HG02970 (cell line): ENCODE measurements around the gene PTPRM.

Experiments used
- ATAC-seq: cut with Tn5 transposase; IDR thresholded peaks from one replicate; pipeline ENCODE4 v1.9.1; 2021; ENCODE audit warnings: mild to moderate bottlenecking, moderate library complexity, moderate number of reproducible peaks; ENCODE audit not compliant: unreplicated experiment, low FRiP score

PTPRM gene

GRCh38 chr18:8065284-8065683 is 498.2 kb downstream of the PTPRM start:
- ATAC-seq: no peak

GRCh38 chr18:8065773-8066172 is 498.7 kb downstream of the PTPRM start:
- ATAC-seq: no peak

- no peak for ATAC-seq
Measured at GRCh38 chr18:8069708-8070107, 502.6 kb downstream of the PTPRM start.

GRCh38 chr18:8073167-8073566 is 506.1 kb downstream of the PTPRM start:
- ATAC-seq: no peak

GRCh38 chr18:8080092-8080491 is 513.0 kb downstream of the PTPRM start:
- no peak for ATAC-seq

- no peak for ATAC-seq
Measured at GRCh38 chr18:8081267-8081666, 514.2 kb downstream of the PTPRM start.

GRCh38 chr18:8081872-8082553 is 514.9 kb downstream of the PTPRM start:
- no peak for ATAC-seq

- no peak for ATAC-seq
Measured at GRCh38 chr18:8084160-8084559, 517.0 kb downstream of the PTPRM start.

GRCh38 chr18:8088626-8089025 is 521.5 kb downstream of the PTPRM start:
- no peak for ATAC-seq

GRCh38 chr18:8091035-8091434 is 523.9 kb downstream of the PTPRM start:
- no peak for ATAC-seq

- no peak for ATAC-seq
Measured at GRCh38 chr18:8095947-8096570, 528.9 kb downstream of the PTPRM start.

- no peak for ATAC-seq
Measured at GRCh38 chr18:8097399-8097798, 530.3 kb downstream of the PTPRM start.

GRCh38 chr18:8097927-8098326 is 530.8 kb downstream of the PTPRM start:
- no peak for ATAC-seq

GRCh38 chr18:8106603-8107002 is 539.5 kb downstream of the PTPRM start:
- ATAC-seq: no peak

GRCh38 chr18:8107426-8107825 is 540.3 kb downstream of the PTPRM start:
- no peak for ATAC-seq

- no peak for ATAC-seq
Measured at GRCh38 chr18:8114480-8114879, 547.4 kb downstream of the PTPRM start.

GRCh38 chr18:8116341-8117005 is 549.4 kb downstream of the PTPRM start:
- ATAC-seq: no peak

- no peak for ATAC-seq
Measured at GRCh38 chr18:8117006-8117371, 549.9 kb downstream of the PTPRM start.

GRCh38 chr18:8121101-8121500 is 554.0 kb downstream of the PTPRM start:
- no peak for ATAC-seq

GRCh38 chr18:8121942-8122480 is 554.9 kb downstream of the PTPRM start:
- no peak for ATAC-seq
